ENCODE measurements around the gene SURF2. TPM values are rescaled to one million over a fixed set of nuclear protein-coding genes. Genes with fewer than 3 reads are reported as not detected.
"Not testable (repeated sequence)": the region's sequence is repeated elsewhere in the genome, so short reads cannot be mapped to it uniquely, and the experiment has no call there.

The SURF2 gene
- total RNA-seq, 4 donors from 2014 or later = 3.7 to 21.4 (median 17.9) TPM

DNA sequence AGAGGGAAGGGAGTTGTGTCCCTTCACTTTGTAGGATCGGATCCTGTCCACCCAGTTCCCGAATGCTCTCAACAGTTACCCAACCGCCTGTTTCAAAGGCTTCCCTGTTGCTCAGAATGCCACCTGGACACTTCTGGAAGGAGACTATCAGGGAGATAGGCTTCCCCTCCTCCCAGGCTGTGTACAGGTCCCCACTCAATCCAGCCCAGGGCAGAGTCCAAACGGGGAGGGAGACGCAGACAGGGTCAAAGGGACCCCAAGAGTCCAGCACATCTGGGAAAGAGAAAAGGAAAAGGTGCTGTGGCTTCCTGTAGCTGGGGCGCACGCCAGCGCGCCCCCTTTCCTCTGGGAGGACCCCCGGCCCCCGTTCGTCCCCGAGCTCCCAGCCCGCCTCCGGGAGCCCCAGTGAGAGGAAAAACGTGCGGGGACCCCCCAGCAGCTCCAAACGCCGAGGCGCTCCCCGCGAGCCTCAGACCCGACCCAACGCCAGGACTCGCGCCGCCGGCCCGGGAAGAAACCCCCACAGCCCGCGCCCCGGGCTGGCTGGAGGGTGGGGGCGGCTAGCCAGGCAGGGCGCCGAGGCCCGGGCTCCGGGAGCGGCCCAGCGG, 18.9 kb downstream of the SURF2 start:
- H3K9me3 ChIP-seq = no peaks in the 10 kb centered on the region
- peak overlapping the region; percentile 66 to 100 (median 92) for H3K4me3 ChIP-seq
- TF ChIP-seq, protein P1, sequence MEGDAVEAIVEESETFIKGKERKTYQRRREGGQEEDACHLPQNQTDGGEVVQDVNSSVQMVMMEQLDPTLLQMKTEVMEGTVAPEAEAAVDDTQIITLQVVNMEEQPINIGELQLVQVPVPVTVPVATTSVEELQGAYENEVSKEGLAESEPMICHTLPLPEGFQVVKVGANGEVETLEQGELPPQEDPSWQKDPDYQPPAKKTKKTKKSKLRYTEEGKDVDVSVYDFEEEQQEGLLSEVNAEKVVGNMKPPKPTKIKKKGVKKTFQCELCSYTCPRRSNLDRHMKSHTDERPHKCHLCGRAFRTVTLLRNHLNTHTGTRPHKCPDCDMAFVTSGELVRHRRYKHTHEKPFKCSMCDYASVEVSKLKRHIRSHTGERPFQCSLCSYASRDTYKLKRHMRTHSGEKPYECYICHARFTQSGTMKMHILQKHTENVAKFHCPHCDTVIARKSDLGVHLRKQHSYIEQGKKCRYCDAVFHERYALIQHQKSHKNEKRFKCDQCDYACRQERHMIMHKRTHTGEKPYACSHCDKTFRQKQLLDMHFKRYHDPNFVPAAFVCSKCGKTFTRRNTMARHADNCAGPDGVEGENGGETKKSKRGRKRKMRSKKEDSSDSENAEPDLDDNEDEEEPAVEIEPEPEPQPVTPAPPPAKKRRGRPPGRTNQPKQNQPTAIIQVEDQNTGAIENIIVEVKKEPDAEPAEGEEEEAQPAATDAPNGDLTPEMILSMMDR (IDR thresholded peaks at IDR 0.05) = no peak
- TF ChIP-seq POLR2A (IDR thresholded peaks at IDR 0.05) = peak; percentile 30
- TF ChIP-seq EP300 (IDR thresholded peaks at IDR 0.05; ENCODE audit: low read depth) = no peak
- TF ChIP-seq POLR2AphosphoS5 (IDR thresholded peaks at IDR 0.05) = peak in 2 of 3 donors; percentile 21 to 24
- H3K36me3 ChIP-seq = no peaks in the 10 kb centered on the region
- DNase-seq = peak; percentile 57
- WGBS, 2 donors (ENCODE audit: low coverage in 1 of 2) = 0% methylated on average over 21 of the region's 39 CpGs; no CpG with 5 or more reads in 1 of the 2 donors
- H3K4me1 ChIP-seq = peaks cover 25 to 52% (median 44%) of the 10 kb centered on the region in 4 donors
- no peaks in the 10 kb centered on the region for H3K27me3 ChIP-seq
- H3K27ac ChIP-seq = peak overlapping the region; percentile 97 to 100 (median 98)
- in situ Hi-C loops (cut with MboI; ENCODE audit: low pct_ligation_motif_present in 1 of 4, low pct_unique_long_range_greater_than_20kb in 1 of 4, low sequenced_read_pairs in 3 of 4) (no loop called here), intact Hi-C loops (cut with DNase I; ENCODE audit: low total_unique reads) (no loop called here)

DNA sequence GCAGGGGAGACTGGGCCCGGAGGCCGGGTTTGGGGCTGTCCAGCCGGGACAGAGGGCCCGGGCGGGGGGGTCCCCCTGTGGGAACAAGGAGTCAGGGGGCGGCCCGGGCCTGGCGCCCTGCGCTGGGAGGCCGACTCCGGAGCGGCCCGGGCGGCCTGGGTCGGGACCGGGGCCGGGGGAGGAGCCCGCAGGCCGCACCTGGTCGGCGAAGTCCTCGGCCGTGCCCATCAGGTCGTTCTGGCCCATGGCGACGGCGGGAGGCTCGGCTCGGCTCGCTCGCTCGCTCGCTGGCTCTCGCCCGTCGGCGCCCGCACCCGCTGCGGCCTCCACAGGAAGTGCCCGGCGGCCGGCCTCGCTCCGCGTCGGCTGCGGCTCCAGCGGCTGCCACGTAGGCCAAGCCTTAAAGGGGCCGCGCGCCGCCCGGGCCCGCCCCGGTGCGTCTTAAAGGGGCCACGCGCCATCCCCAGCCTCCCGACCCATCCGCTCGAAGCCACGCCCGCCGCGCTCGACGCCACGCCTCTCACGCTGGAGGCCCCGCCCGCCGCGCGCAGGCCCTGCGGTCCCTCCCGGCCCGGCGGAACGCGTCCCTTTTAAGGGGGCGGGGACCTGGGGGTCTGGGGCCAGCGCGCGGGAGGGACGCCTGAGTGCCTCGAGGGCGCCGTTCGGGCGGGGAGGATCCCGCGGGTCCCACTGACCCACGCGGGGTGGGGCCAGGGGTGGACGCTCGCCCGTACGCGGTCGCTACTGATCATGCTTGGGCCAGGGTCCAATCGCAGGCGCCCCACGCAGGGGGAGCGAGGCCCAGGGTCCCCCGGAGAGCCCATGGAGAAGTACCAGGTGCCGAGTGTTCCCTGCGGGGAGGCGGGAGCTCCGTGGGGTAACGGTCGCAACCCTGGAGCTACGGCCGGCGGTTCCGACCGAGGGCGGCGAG, 19.6 kb downstream of the SURF2 start, which contains the start of the genes STKLD1 and SURF4:
TSS of gene STKLD1 (plus strand) at position 643 of the 931 bp plus-strand sequence. CDS start at position 751, 108 bp downstream.
TSS of gene SURF4 (minus strand) at position 337 of the 931 bp plus-strand sequence. CDS start at position 246, 91 bp downstream.
- Histone ChIP-seq H3K27ac (peak within 1 kb of the TSS; percentile 97 to 100 (median 98)), H3K4me3 (peak within 1 kb of the TSS; percentile 66 to 100 (median 92)), H3K36me3 (no peaks in the 10 kb centered on the region), H3K27me3 (no peaks in the 10 kb centered on the region), H3K4me1 (peaks cover 25 to 45% (median 38%) of the 10 kb centered on the region in 4 donors), H3K9me3 (no peaks in the 10 kb centered on the region)
- DNase-seq = peak; percentile 98
- intact Hi-C loops (cut with DNase I; ENCODE audit: low total_unique reads) (no loop called here), in situ Hi-C loops (cut with MboI; ENCODE audit: low pct_ligation_motif_present in 1 of 4, low pct_unique_long_range_greater_than_20kb in 1 of 4, low sequenced_read_pairs in 3 of 4) (no loop called here)
- TF ChIP-seq EP300 (IDR thresholded peaks at IDR 0.05; ENCODE audit: low read depth) (no peak), POLR2A (IDR thresholded peaks at IDR 0.05) (peak; percentile 52), POLR2AphosphoS5 (IDR thresholded peaks at IDR 0.05) (peak; percentile 60 to 91 (median 90))
- WGBS, 2 donors (ENCODE audit: low coverage in 1 of 2) = 0% methylated on average over 21 of the region's 120 CpGs; no CpG with 5 or more reads in 1 of the 2 donors

DNA sequence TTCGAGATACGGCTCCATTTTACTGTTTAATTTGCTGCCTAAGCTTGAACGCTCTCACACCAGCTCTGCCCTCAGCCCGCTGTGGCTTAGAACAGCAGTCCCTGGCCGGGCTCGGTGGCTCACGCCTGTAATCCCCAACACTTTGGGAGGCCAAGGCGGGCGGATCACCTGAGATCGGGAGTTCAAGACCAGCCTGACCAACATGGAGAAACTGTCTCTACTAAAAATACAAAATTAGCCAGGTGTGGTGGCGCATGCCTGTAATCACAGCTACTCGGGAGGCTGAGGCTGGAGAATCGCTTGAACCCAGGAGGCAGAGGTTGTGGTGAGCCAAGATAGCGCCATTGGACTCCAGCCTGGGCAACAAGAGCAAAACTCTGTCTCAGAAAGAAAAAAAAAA, 20.9 kb downstream of the SURF2 start:
- H3K27me3 ChIP-seq; DNase-seq; H3K36me3 ChIP-seq; H3K4me3 ChIP-seq; in situ Hi-C loops (cut with MboI; ENCODE audit: low pct_ligation_motif_present in 1 of 4, low pct_unique_long_range_greater_than_20kb in 1 of 4, low sequenced_read_pairs in 3 of 4); H3K9me3 ChIP-seq; intact Hi-C loops (cut with DNase I; ENCODE audit: low total_unique reads); H3K27ac ChIP-seq: not testable (repeated sequence)
- WGBS, 2 donors (ENCODE audit: low coverage in 1 of 2) = 88 to 93% methylated on average over 5 to 14 of the region's 14 CpGs
- peaks cover 15 to 32% (median 26%) of the 10 kb centered on the region in 4 donors for H3K4me1 ChIP-seq

- WGBS, 2 donors (ENCODE audit: low coverage in 1 of 2) = 78 to 88% methylated on average over 1 to 6 of the region's 6 CpGs
- intact Hi-C loops (cut with DNase I; ENCODE audit: low total_unique reads) (no loop called here), in situ Hi-C loops (cut with MboI; ENCODE audit: low pct_ligation_motif_present in 1 of 4, low pct_unique_long_range_greater_than_20kb in 1 of 4, low sequenced_read_pairs in 3 of 4) (no loop called here)
- H3K27me3 ChIP-seq = no peaks in the 10 kb centered on the region
- H3K4me3 ChIP-seq = no peak overlapping the region
- H3K27ac ChIP-seq = no peak overlapping the region
- no peaks in the 10 kb centered on the region for H3K9me3 ChIP-seq
- no peak for DNase-seq
- no peaks in the 10 kb centered on the region for H3K36me3 ChIP-seq
- TF ChIP-seq POLR2A (IDR thresholded peaks at IDR 0.05) = no peak
- no peak for TF ChIP-seq EP300 (IDR thresholded peaks at IDR 0.05; ENCODE audit: low read depth)
- TF ChIP-seq POLR2AphosphoS5 (IDR thresholded peaks at IDR 0.05) = no peak
- TF ChIP-seq, protein P1 (IDR thresholded peaks at IDR 0.05) = no peak
- peaks cover 10 to 27% (median 21%) of the 10 kb centered on the region in 4 donors for H3K4me1 ChIP-seq
Measured at GRCh38 chr9:133377721-133378216, 21.4 kb downstream of the SURF2 start.
